Aorta (tissue), 5 donors: ENCODE results near the gene CYTH3. TPM values are rescaled to one million over a fixed set of nuclear protein-coding genes. Genes with fewer than 3 reads are reported as not detected.

Source experiments
- ATAC-seq: fragments of 200-7000 bp; cut with Tn5 transposase; one replicate; pipeline ENCODE4 v1.9.1; 2022; ENCODE audit warnings: moderate library complexity; ENCODE audit not compliant: low FRiP score
- DNase-seq, 2 donors: peaks; one replicate each; pipeline ENCODE4 v3.0.0-alpha.2; 2020
- H3K27ac ChIP-seq, 2 donors: one replicate each; pipeline ENCODE4 v1.5.1; 2013; ENCODE audit warnings: low read length in 2 of 2, mild to moderate bottlenecking in 2 of 2, moderate library complexity in 2 of 2, control low read depth in 1 of 2, inconsistent platforms in 1 of 2, low read depth in 1 of 2
- H3K27me3 ChIP-seq, 2 donors: one replicate each; pipeline ENCODE4 v1.6.1; 2013; ENCODE audit warnings: control low read depth in 1 of 2, low read length in 1 of 2, mild to moderate bottlenecking in 1 of 2, moderate library complexity in 1 of 2; ENCODE audit not compliant: insufficient read depth in 2 of 2, control insufficient read depth in 1 of 2
- H3K36me3 ChIP-seq, 2 donors: one replicate each; pipeline ENCODE4 v1.6.1; 2013; ENCODE audit warnings: control low read depth in 1 of 2, low read length in 1 of 2, mild to moderate bottlenecking in 1 of 2; ENCODE audit not compliant: insufficient read depth in 2 of 2, control insufficient read depth in 1 of 2
- H3K4me1 ChIP-seq, 2 donors: one replicate each; pipeline ENCODE4 v1.6.1; 2013; ENCODE audit warnings: low read length in 2 of 2, control low read depth in 1 of 2, mild to moderate bottlenecking in 1 of 2, moderate library complexity in 1 of 2; ENCODE audit not compliant: insufficient read depth in 2 of 2, control insufficient read depth in 1 of 2
- H3K4me3 ChIP-seq, 2 donors: one replicate each; pipeline ENCODE4 v1.5.1; 2013; ENCODE audit warnings: low read length in 2 of 2, control low read depth in 1 of 2, mild to moderate bottlenecking in 1 of 2
- H3K9me3 ChIP-seq: one replicate; pipeline ENCODE4 v1.6.1; 2013; ENCODE audit warnings: mild to moderate bottlenecking, low read length; ENCODE audit not compliant: control insufficient read depth
- WGBS, 2 donors: extraction: QIAGEN DNeasy Blood & Tissue Kit; methylation state at CpG; one replicate each; pipeline ENCODE4 v1.1.7; 2013; 5-methylcytosine and 5-hydroxymethylcytosine counted together
- intact Hi-C, 2 donors: fragments of 100-400 bp; cut with DNase I; formaldehyde crosslinking; loops; one replicate each; pipeline versions ENCODE4 v1.14.2 to v1.15.0; 2022
- polyA plus RNA-seq, 2 donors: library from polyadenylated mRNA; stranded (reverse); fragments of 200-250 nt; gene quantifications; one replicate each; pipeline ENCODE4 v1.2.3, GENCODE V29; 2013
- total RNA-seq, 2 donors: library from RNA; stranded (reverse); fragmentation: NEBNext Ultra II Directional; extraction: Animal tissue kit (Norgen Biotek cat#: 25700); gene quantifications; one replicate each; pipeline ENCODE4 v1.2.1, GENCODE V29; 2021
- donor health status: healthy with polysubstance abuse.
- donor health status: Bipolar disorder and iron deficiency.
- donor health status: DM: no; HTN: no; CAD: no.
- donor health status: DM: no; HTN: no; CAD: no.
- donor health status: DM: yes; HTN: yes; CAD: no.

Gene CYTH3
- total and polyA plus RNA-seq, 4 donors = 20.2 to 63.7 (median 49.0) TPM

- no peaks in the 10 kb centered on the region for H3K4me1 ChIP-seq
- 81 to 82% methylated on average over 14 of the region's 14 CpGs for WGBS, 2 donors
- H3K36me3 ChIP-seq = no peaks in the 10 kb centered on the region
- no peak overlapping the region for H3K4me3 ChIP-seq
- no peak for ATAC-seq
- H3K9me3 ChIP-seq = no peaks in the 10 kb centered on the region
- no peak for DNase-seq
- no peak overlapping the region for H3K27ac ChIP-seq
- intact Hi-C loops = no loop called here
- no peaks in the 10 kb centered on the region for H3K27me3 ChIP-seq
Observed at GRCh38 chr7:6168477-6168868, 104.0 kb downstream of the CYTH3 start.

DNA sequence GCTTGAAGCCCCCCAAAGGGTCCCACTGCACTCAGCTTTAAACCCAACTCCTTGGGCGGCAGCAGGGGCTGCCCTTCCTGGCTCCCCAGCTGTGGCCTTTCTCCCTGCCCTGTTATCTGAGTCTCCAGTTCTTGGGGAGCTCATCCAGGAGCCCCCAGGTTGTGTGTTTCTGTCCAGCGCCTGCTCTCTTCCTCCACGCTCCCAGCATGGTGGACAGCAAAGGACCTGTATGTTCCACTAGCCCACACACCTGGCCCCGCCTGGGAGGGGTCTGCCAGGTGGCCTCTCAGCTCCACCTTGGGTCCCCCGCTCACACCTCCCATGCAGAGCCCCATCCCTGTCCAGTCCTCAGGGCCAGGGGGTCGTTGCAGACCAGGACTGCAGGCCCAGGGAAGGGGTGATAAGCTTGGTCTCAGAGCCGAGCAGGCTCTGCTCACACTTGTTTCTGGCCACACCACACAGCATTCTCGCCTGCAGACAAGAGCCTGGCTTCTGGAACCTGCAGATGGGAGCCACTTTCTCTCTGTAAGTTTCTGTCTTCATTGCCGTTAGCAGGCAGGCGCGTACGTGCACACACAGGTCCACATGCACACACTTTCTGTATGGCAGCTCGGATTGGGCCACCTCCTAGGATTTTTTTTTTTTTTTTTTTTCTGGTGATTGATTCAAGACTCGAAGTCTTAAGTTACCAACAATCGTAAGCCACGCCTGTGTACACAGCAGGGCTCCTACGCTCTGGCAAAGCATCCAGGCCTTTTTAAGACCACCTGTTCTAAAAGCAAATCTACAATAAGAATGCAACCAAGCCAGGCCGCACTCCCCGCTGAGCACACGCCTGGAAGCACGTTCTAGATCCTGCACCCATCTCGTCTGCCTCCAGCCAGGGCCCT is 104.6 kb downstream of the CYTH3 start:
- Histone ChIP-seq H3K36me3 (no peaks in the 10 kb centered on the region), H3K27me3 (no peaks in the 10 kb centered on the region), H3K4me1 (no peaks in the 10 kb centered on the region), H3K27ac (no peak overlapping the region), H3K9me3 (no peaks in the 10 kb centered on the region), H3K4me3 (no peak overlapping the region)
- DNase-seq (no peak), ATAC-seq (no peak)
- intact Hi-C loops = no loop called here
- 74 to 77% methylated on average over 22 of the region's 22 CpGs for WGBS, 2 donors

DNA sequence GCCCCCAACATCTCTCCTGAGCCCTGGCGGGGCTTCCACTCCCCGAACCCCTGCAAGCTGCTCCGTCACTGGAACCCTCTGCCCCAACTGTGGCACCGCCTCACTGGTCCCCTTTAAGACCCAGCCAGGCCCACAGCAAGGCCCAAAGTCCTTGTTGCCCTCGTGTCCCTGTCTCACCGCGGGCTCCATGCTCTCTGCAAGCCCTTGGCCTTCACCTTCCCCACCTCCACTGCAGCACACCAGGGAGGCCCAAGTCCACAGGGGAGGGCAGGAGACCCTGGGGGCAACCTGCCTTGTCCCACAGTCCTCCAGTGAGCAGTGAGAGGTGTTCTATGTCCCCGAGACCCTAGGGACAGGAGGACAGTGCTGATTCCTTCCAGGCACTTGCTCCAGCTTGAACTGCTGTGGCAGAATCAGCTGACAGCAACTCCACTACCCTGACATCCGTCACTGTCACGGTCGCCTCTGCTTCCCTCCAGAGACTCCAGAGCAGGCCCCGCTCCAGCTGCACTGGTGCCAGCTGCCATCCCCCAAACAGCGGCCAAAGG is 105.3 kb downstream of the CYTH3 start:
- no peak overlapping the region for H3K27ac ChIP-seq
- ATAC-seq = no peak
- no peak overlapping the region for H3K4me3 ChIP-seq

DNA sequence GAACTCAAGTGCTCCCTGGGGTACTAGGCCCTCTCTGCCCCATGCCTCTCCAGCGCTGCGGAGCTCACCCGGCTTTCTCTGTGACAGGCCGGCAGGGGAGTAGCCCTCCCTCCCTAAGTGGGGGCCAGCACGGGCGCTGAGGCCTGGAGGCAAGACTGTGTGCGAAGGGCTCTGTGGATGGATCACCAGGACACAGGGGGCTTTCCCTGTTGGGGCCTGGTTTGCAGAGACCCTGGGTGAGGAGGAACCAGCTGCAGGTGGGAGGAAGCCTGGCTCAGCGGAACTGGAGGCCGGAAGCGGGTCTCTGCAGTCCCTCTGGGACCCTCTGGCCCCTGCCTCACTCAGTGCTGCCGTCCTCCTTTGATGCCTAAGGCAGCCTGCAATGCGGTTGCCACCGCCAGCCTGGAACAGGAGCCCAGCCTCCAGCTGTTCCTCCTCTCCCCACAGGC is 106.0 kb downstream of the CYTH3 start:
- DNase-seq (no peak), ATAC-seq (no peak)
- H3K27ac ChIP-seq = no peak overlapping the region
- no peaks in the 10 kb centered on the region for H3K27me3 ChIP-seq
- H3K4me3 ChIP-seq = no peak overlapping the region
- intact Hi-C loops = no loop called here
- H3K4me1 ChIP-seq = no peaks in the 10 kb centered on the region
- no peaks in the 10 kb centered on the region for H3K9me3 ChIP-seq
- H3K36me3 ChIP-seq = no peaks in the 10 kb centered on the region
- 79 to 82% methylated on average over 13 of the region's 13 CpGs for WGBS, 2 donors

More for the DNA sequence above, 105.3 kb downstream of the CYTH3 start:
- no peak for DNase-seq
- intact Hi-C loops = no loop called here
- Histone ChIP-seq H3K27me3 (no peaks in the 10 kb centered on the region), H3K9me3 (no peaks in the 10 kb centered on the region), H3K4me1 (no peaks in the 10 kb centered on the region), H3K36me3 (no peaks in the 10 kb centered on the region)
- WGBS, 2 donors = 57 to 64% methylated on average over 13 of the region's 13 CpGs

GRCh38 chr7:6165521-6166320 is 106.7 kb downstream of the CYTH3 start:
- Histone ChIP-seq H3K36me3 (no peaks in the 10 kb centered on the region), H3K27me3 (no peaks in the 10 kb centered on the region), H3K9me3 (no peaks in the 10 kb centered on the region), H3K27ac (no peak overlapping the region), H3K4me3 (no peak overlapping the region), H3K4me1 (no peaks in the 10 kb centered on the region)
- no peak for DNase-seq
- WGBS, 2 donors = 88 to 90% methylated on average over 36 of the region's 36 CpGs
- intact Hi-C loops = no loop called here
- no peak for ATAC-seq

DNA sequence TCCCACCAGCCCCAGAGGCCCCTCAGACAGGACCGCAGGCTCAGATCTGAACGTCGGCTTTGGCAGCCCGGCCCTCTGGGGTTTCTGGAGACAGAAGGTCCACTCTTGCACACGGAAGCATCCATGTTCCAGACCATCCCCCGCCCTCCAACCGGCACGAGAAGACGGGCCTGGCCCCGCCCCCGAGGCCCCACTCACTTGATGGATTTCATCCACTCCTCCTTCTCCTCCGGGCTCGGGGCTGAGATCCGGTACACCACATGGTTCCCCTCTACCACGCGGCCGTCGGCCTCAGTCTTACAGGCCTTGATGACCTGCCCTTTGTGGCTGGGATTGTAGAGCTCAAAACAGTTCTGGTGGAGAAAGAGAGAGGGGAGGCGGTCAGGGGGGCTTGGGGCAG is 107.3 kb downstream of the CYTH3 start:
- 68 to 70% methylated on average over 19 of the region's 19 CpGs for WGBS, 2 donors
- no peaks in the 10 kb centered on the region for H3K4me1 ChIP-seq
- H3K27ac ChIP-seq = no peak overlapping the region
- no peaks in the 10 kb centered on the region for H3K9me3 ChIP-seq
- H3K4me3 ChIP-seq = no peak overlapping the region
- no peak for ATAC-seq
- H3K36me3 ChIP-seq = no peaks in the 10 kb centered on the region
- DNase-seq = no peak
- no peaks in the 10 kb centered on the region for H3K27me3 ChIP-seq
- intact Hi-C loops = no loop called here

GRCh38 chr7:6164491-6164890 is 107.9 kb downstream of the CYTH3 start:
- DNase-seq = no peak
- Histone ChIP-seq H3K27me3 (no peaks in the 10 kb centered on the region), H3K4me1 (no peaks in the 10 kb centered on the region), H3K9me3 (no peaks in the 10 kb centered on the region), H3K27ac (no peak overlapping the region), H3K36me3 (no peaks in the 10 kb centered on the region), H3K4me3 (no peak overlapping the region)
- ATAC-seq = no peak
- intact Hi-C loops = loop anchor here in 1 of 2 donors (5.0 kb wide), 1 partner anchor 108 kb away; the partner anchor contains the start of gene CYTH3
- WGBS, 2 donors = 81% methylated on average over 28 of the region's 28 CpGs

- no peak overlapping the region for H3K4me3 ChIP-seq
- no peaks in the 10 kb centered on the region for H3K27me3 ChIP-seq
- intact Hi-C loops = loop anchor here in 1 of 2 donors (5.0 kb wide), 1 partner anchor 108 kb away; the partner anchor contains the start of gene CYTH3
- no peaks in the 10 kb centered on the region for H3K9me3 ChIP-seq
- 78 to 82% methylated on average over 4 to 7 of the region's 7 CpGs for whole genome bisulfite sequencing, 2 donors
- DNase-seq (no peak), ATAC-seq (no peak)
- H3K27ac ChIP-seq = peak overlapping the region in 1 of 2 donors; percentile 9
- no peaks in the 10 kb centered on the region for H3K4me1 ChIP-seq
- H3K36me3 ChIP-seq = no peaks in the 10 kb centered on the region
Observed at GRCh38 chr7:6164010-6164409, 108.4 kb downstream of the CYTH3 start.
